GM19463 (cell line): Measurements from ENCODE around the gene ZNF70.

Experiments used
- ATAC-seq: cut with Tn5 transposase; IDR thresholded peaks from one replicate; pipeline ENCODE4 v1.9.1; 2021; ENCODE audit warnings: mild to moderate bottlenecking, moderate library complexity; ENCODE audit not compliant: unreplicated experiment

The ZNF70 gene

GRCh38 chr22:23750714-23751440 lies at the start of gene ZNF70:
Gene ZNF70, minus strand, starts transcription at chr22:23751112. Its CDS starts 5,972 bp downstream, at chr22:23745140.
- peak; percentile 86 for ATAC-seq

DNA sequence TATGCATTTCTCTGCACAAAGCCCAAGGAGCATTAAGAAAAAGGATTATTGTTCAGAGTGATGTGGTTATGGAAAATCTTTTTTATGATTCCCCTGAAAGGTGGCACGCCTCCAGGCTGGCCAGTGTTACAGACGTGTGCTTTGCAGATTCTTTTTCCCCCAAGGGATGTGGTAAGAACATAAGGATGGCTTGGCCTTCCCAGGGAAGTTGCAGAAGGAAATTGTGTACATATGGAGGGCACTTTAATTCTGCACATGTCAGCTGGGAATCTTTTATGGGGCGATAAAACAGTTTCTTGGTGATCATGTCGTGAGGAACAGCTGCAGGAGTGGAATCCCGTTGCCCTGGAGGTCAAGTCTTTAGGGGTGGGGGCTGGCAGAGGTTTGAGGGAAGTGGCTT lies 45.5 kb upstream of the ZNF70 start:
- no peak for ATAC-seq

- ATAC-seq, result no peak
Observed at GRCh38 chr22:23793326-23793725, 42.4 kb upstream of the ZNF70 start.

DNA sequence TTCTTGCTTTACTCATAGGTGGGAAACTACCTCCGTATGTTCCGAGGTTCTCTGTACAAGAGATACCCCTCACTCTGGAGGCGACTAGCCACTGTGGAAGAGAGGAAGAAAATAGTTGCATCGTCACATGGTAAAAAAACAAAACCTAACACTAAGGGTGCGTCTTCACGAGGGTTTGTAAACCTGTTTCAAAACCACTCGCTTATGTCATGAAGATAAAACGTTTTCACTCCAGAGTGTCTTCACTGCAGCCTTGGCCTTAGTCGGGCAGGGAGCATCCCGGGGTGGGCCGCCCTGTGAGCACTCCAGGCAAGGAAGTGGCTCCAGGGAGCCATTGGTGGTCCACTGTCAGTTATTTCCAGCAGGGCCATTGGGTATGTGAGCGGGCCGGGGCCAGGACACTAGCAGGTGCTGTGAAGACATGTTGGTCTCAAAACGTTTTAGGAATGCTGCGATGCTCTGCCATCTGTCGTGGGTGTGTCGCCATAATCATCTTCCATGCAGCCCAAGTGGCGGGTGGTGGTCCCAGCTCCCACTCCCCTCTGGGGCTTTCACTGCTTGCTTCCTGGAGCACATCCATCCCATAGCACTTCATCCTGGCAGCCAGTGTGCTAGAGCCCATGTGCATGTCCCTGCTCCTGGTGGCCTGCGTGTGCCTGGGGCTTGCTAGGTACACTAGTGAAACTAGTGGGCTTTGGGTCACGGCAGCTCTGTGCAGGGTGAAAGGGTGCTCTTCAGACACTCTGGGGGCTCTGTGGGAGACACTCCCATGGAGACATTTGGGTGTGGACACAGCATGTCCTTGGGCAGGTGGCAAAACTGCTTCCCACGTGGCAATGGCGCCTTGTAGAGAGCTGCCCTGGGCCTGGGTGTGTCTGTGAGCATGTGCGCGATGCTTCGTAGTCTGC lies 41.1 kb upstream of the ZNF70 start:
- ATAC-seq, result no peak

DNA sequence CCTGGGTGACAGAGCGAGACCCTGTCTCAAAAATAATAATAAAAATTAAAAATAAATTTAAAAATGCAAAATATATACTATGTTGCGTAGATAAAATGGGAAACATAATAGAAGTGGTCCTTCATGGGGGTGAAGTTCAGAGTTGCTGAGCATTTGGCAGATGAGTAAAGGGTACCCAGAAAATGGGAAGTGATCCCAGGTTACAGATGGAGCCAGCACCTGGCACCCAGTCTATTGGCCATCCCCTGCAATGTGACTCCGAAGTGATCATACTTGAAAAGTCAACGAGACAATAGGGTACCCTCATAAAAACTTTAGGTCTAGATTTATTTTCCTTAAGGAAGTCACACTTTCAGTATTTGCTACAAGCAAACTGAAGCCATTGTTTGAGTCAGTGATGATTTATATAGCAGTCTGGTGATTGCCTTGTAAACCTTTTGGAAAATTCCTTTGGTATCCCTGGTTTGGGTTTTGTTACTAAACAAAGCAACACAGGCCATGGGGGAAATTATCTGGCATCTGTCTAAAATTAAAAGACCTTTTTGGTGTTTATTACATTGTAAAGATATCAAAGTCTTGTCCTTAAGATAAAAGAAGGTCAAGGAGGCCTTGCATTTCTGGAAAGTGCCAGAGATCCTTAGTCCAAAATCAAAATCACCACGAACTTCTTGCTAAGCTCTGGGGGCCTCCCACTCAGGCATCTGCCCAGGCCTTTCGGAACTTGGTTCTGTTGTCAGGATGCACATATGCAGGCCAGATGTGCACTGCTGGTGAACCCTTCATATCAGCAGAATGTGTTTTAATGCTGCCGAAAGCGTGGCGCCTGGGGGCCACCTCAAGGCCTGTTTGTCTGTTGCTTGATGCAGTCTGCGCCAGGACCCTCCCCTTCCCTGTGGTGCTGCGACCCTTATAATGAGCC lies 40.2 kb upstream of the ZNF70 start:
- no peak for ATAC-seq

DNA sequence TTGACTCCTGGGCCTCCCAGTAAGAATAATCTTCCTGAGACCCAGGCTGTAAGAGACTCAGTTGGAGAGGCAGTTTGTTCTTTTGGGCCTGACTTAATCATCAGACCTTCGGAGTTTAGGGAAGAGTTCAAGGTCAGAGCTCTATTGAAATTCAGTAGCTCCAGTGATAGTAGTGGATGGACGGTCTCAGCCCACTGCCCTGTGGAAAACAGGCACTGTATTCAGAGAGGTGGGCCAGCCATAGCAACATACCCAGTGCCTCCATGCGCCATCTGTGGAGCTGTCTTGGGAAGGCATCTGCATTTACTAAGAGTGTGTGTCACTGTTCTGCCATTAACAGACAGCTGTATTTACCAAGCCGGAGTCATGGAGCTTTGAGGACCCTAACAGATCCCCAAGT lies 38.7 kb upstream of the ZNF70 start:
- ATAC-seq, result no peak

GRCh38 chr22:23789121-23789520 lies 38.2 kb upstream of the ZNF70 start:
- no peak for ATAC-seq

DNA sequence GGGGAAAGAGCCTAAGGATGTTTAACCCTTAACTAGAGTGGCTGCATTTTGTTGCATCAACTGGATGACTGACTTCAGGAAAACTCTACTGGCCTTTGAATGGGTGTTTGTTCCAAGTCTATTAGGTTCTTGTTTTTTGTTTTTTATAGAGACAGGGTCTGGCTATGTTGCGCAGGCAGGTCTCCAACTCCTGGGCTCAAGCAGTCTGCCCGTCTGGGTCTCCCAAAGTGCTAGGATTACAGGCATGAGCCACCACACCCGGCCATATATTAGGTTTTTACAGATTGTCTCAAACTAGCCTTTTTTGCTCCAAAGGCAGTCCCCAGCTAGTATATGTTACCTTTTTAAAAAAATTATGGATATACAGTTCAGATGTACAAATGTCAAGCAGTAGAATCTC lies 37.0 kb upstream of the ZNF70 start:
- no peak for ATAC-seq

- ATAC-seq, result no peak
Observed at GRCh38 chr22:23787600-23787896, 36.6 kb upstream of the ZNF70 start.

DNA sequence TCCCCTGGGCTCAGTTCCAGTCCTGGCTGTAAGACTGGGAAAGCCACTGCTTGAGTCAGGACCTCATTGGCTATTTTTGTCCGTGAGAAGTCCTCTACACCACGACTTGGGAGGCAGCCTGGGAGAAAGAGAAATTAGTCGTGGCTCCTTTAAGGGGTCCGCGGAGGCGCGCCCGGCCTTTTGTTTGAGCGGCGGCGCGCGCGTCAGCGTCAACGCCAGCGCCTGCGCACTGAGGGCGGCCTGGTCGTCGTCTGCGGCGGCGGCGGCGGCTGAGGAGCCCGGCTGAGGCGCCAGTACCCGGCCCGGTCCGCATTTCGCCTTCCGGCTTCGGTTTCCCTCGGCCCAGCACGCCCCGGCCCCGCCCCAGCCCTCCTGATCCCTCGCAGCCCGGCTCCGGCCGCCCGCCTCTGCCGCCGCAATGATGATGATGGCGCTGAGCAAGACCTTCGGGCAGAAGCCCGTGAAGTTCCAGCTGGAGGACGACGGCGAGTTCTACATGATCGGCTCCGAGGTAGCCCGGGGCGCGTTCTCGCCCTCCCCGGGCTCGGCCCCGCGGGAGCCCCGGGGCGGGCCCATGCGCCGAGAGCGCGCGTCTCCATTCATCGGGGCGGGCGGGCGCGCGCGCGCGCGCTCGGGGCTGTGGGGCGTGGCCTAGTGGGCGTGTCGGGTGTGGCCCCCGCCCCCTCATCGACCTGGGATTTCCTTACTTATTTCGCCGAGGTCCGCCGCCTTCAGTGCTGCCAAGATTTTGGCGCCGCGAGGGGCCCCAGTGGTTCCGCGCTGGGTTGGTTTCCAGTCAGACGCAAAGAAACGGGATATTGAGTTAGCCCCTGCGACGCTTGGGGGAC lies 36.1 kb upstream of the ZNF70 start, which contains the start of gene SMARCB1:
SMARCB1 (plus strand) TSS at position 215 of the 848 bp plus-strand sequence; CDS start at position 419, 204 bp downstream.
- ATAC-seq, result peak; percentile 78

DNA sequence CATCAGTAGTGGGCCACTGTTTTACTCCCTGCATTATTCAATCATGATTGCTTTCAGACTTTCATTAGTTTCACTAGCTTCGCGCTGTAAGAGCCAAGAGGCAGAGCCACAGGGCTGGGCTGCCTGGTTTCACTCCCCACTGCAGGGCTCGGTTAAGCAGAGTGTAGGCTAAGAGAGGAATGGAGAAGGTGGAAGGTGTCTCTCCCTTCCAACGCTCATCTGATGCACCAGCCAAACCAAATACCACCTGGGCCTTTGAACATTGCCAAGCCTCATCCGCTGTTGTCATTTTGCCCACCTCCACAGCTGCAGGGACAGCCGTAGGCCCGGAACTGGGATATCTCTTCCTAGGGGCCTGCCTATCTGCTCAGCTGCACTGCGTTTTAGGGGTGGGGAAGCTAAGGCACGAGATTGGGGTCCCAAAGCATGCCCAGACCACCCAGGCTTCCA lies 35.4 kb upstream of the ZNF70 start:
- ATAC-seq, result no peak

DNA sequence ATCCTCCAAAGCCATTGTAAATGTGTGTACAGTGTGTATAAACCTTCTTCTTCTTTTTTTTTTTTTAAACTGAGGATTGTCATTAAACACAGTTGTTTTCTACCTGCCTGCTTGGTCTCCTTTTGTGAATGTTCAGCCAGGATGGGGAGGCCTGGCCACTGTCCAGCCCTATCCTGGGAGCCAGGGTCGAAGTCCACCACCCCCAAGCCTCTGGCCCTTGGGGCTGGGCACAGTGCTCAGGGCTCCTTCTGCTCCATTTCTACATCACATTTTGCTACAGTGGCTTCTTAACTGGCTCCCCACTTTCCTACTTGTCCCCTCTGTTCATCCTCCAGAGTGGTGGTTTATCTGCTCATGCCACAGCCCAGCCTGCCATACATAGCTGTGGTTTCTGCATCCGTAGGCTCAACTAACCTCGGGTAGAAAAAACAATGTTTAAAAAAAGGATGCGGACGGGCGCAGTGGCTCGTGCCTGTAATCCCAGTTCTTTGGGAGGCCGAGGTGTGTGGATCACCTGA lies 33.4 kb upstream of the ZNF70 start:
- ATAC-seq, result no peak

- no peak for ATAC-seq
Observed at GRCh38 chr22:23783265-23784150, 32.6 kb upstream of the ZNF70 start.

GRCh38 chr22:23782703-23783102 lies 31.8 kb upstream of the ZNF70 start:
- ATAC-seq, result no peak

DNA sequence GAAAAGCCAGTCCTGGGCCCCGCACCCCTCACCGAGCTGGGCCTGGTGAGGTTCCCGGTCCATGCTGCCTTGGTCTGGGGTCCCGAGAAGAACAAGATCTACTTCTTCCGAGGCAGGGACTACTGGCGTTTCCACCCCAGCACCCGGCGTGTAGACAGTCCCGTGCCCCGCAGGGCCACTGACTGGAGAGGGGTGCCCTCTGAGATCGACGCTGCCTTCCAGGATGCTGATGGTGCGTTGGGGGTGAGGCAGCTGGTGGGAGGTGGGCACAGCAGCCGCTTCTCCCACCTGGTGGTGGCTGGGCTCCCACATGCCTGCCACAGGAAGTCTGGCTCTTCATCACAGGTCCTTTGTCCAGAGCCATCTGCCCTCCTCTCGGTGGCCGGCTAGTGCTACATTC lies 31.3 kb upstream of the ZNF70 start:
- no peak for ATAC-seq

GRCh38 chr22:23781511-23782183 lies 30.7 kb upstream of the ZNF70 start:
- ATAC-seq, result no peak

DNA sequence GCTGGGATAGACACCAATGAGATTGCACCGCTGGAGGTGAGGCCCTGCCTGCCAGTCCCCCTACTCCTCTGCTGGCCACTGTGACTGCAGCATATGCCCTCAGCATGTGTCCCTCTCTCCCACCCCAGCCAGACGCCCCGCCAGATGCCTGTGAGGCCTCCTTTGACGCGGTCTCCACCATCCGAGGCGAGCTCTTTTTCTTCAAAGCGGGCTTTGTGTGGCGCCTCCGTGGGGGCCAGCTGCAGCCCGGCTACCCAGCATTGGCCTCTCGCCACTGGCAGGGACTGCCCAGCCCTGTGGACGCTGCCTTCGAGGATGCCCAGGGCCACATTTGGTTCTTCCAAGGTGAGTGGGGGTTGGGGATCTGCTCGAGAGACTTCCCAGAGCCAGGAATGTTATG lies 30.2 kb upstream of the ZNF70 start:
- ATAC-seq, result no peak

GRCh38 chr22:23780146-23780748 lies 29.3 kb upstream of the ZNF70 start:
- no peak for ATAC-seq
